ENCODE data around the gene LDLRAD4. TPM values are rescaled to one million over a fixed set of nuclear protein-coding genes. Genes with fewer than 3 reads are reported as not detected.

LDLRAD4 gene
- polyA plus RNA-seq, 1 experiment: not detected

GRCh38 chr18:13619505-13620205 lies 401.1 kb downstream of the LDLRAD4 start:
- no peaks in the 10 kb centered on the region for H3K27me3 ChIP-seq (ENCODE audit: control insufficient read depth, insufficient read depth, low read length)
- H3K27ac ChIP-seq (ENCODE audit: low read depth, low read length): no peak overlapping the region
- CTCF ChIA-PET: no interaction called here
- no peaks in the 10 kb centered on the region; the same call in 1 of the 2 replicates for H3K9me3 ChIP-seq (ENCODE audit: control insufficient read depth, insufficient read depth, low read length)
- no peak for DNase-seq (ENCODE audit: low read depth, low spot score)
- H3K4me3 ChIP-seq (ENCODE audit: low read depth, low read length): no peak overlapping the region
- POLR2A ChIA-PET: no interaction called here
- TF ChIP-seq CTCF (IDR thresholded peaks at IDR 0.05; ENCODE audit: low read depth, low read length): no peak

- CTCF ChIA-PET: no interaction called here
- POLR2A ChIA-PET: no interaction called here
- H3K27me3 ChIP-seq (ENCODE audit: control insufficient read depth, insufficient read depth, low read length): no peaks in the 10 kb centered on the region
- H3K9me3 ChIP-seq (ENCODE audit: control insufficient read depth, insufficient read depth, low read length): no peaks in the 10 kb centered on the region; the same call in 1 of the 2 replicates
- H3K4me3 ChIP-seq (ENCODE audit: low read depth, low read length): no peak overlapping the region
- no peak for DNase-seq (ENCODE audit: low read depth, low spot score)
- TF ChIP-seq CTCF (IDR thresholded peaks at IDR 0.05; ENCODE audit: low read depth, low read length): no peak
- no peak overlapping the region for H3K27ac ChIP-seq (ENCODE audit: low read depth, low read length)
Observed at GRCh38 chr18:13620206-13620672, 401.7 kb downstream of the LDLRAD4 start.

- Histone ChIP-seq H3K27me3 (ENCODE audit: control insufficient read depth, insufficient read depth, low read length) (no peaks in the 10 kb centered on the region), H3K9me3 (ENCODE audit: control insufficient read depth, insufficient read depth, low read length) (no peaks in the 10 kb centered on the region; the same call in 1 of the 2 replicates), H3K27ac (ENCODE audit: low read depth, low read length) (no peak overlapping the region), H3K4me3 (ENCODE audit: low read depth, low read length) (no peak overlapping the region)
- no peak for DNase-seq (ENCODE audit: low read depth, low spot score)
- ChIA-PET CTCF (no interaction called here), POLR2A (no interaction called here)
- no peak for TF ChIP-seq CTCF (IDR thresholded peaks at IDR 0.05; ENCODE audit: low read depth, low read length)
Observed at GRCh38 chr18:13620818-13621445, 402.4 kb downstream of the LDLRAD4 start.

GRCh38 chr18:13621446-13621849 lies 402.9 kb downstream of the LDLRAD4 start:
- peaks cover under 1% of the 10 kb centered on the region for H3K27me3 ChIP-seq (ENCODE audit: control insufficient read depth, insufficient read depth, low read length)
- H3K4me3 ChIP-seq (ENCODE audit: low read depth, low read length): no peak overlapping the region
- H3K27ac ChIP-seq (ENCODE audit: low read depth, low read length): no peak overlapping the region
- DNase-seq (ENCODE audit: low read depth, low spot score): no peak
- ChIA-PET CTCF (no interaction called here), POLR2A (no interaction called here)
- TF ChIP-seq CTCF (IDR thresholded peaks at IDR 0.05; ENCODE audit: low read depth, low read length): no peak
- no peaks in the 10 kb centered on the region; the same call in 1 of the 2 replicates for H3K9me3 ChIP-seq (ENCODE audit: control insufficient read depth, insufficient read depth, low read length)

GRCh38 chr18:13621886-13622619 lies 403.5 kb downstream of the LDLRAD4 start:
- ChIA-PET POLR2A (no interaction called here), CTCF (no interaction called here)
- H3K27ac ChIP-seq (ENCODE audit: low read depth, low read length): no peak overlapping the region
- no peak for TF ChIP-seq CTCF (IDR thresholded peaks at IDR 0.05; ENCODE audit: low read depth, low read length)
- H3K27me3 ChIP-seq (ENCODE audit: control insufficient read depth, insufficient read depth, low read length): peaks cover 3% of the 10 kb centered on the region
- no peak for DNase-seq (ENCODE audit: low read depth, low spot score)
- H3K9me3 ChIP-seq (ENCODE audit: control insufficient read depth, insufficient read depth, low read length): no peaks in the 10 kb centered on the region; the same call in 1 of the 2 replicates
- no peak overlapping the region for H3K4me3 ChIP-seq (ENCODE audit: low read depth, low read length)
